ENCODE measurements around the gene SBK1.

SBK1 gene

GRCh38 chr16:28292731-28293600 lies 641 bp downstream of the SBK1 start:
- TF ChIP-seq GATA3 (IDR thresholded peaks at IDR 0.05; ENCODE audit: low read depth, low read length) (no peak), GATA2 (IDR thresholded peaks at IDR 0.05; ENCODE audit: low read depth, low read length) (no peak)

DNA sequence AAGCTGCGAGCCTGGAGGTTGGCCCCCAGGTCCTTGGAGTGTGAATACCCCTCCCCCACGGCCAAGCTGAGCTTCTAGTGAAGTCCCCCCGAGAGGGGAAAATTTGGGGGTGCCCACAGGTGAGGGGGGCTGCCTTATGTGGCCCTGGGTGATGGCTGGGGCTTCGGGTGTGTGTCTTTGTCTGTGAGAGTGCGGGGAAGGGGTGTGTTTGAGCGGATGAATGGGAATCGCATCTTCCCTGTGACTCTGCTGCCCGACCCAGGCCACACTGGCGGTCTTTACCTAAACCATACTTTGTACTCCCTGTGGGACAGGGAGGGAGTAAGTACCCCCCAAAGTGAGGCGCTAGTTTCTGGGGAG lies 1.3 kb downstream of the SBK1 start:
- TF ChIP-seq GATA3 (IDR thresholded peaks at IDR 0.05; ENCODE audit: low read depth, low read length) (no peak), GATA2 (IDR thresholded peaks at IDR 0.05; ENCODE audit: low read depth, low read length) (no peak)

DNA sequence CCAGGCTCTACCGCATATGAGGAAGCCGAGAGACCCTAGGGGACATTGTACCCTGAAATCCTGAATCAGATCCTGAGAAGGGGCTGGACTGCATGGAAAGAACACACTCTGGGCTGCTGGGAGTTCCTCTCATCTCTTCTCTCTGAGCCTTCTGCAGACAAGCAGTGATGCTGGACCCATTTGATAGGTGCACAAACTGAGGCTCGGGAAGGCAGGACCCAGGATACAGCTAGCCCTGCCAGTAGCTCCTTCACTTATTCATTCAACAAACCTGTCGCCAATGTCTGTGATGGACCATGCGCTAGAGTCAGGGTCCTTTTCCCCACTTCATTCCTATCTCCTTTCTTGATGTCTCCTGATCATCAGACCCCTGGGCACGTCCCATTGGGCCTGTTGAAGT lies 1.9 kb downstream of the SBK1 start:
- no peak for TF ChIP-seq GATA3 (IDR thresholded peaks at IDR 0.05; ENCODE audit: low read depth, low read length)

DNA sequence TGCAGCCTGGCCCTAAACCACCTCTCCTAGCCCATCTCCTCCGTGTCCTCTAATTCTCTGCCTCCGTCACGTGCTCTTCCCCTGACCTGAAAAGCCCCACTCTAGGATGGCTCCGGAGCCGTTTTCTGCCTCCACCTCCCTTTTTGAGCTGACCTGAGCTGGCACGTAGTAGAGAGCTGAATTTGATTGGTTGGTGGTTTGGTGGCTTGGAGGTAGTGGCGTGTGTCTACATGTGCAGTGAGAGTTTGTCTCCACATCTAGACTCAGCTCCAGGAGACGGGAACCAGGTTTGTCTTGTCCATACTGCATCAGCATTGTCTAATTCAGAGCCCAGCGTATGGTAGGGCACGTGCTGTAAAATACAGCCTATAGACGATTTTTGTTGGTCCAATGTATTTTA lies 3.0 kb downstream of the SBK1 start:
- no peak for TF ChIP-seq GATA3 (IDR thresholded peaks at IDR 0.05; ENCODE audit: low read depth, low read length)
- no peak for TF ChIP-seq GATA2 (IDR thresholded peaks at IDR 0.05; ENCODE audit: low read depth, low read length)

DNA sequence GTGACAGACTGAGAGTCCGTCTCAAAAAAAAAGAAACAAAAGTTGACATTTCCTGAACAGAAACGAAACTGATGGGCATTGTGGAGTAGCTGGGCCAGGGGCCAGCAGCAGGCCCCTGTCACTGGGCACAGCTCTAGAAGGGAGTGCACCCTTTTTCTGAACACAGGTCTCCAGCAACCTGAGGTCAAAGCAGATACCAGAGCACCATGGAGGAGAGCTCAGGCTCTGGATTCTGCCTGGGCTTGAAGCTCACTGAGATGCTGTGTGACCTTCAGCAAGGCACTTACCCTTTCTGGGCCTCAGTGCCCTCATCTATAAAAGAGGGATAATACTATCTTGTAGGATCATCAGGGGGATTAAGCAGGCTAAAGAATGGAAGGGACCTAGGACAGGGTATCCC lies 5.0 kb downstream of the SBK1 start:
- TF ChIP-seq GATA3 (IDR thresholded peaks at IDR 0.05; ENCODE audit: low read depth, low read length) (no peak), GATA2 (IDR thresholded peaks at IDR 0.05; ENCODE audit: low read depth, low read length) (no peak)

DNA sequence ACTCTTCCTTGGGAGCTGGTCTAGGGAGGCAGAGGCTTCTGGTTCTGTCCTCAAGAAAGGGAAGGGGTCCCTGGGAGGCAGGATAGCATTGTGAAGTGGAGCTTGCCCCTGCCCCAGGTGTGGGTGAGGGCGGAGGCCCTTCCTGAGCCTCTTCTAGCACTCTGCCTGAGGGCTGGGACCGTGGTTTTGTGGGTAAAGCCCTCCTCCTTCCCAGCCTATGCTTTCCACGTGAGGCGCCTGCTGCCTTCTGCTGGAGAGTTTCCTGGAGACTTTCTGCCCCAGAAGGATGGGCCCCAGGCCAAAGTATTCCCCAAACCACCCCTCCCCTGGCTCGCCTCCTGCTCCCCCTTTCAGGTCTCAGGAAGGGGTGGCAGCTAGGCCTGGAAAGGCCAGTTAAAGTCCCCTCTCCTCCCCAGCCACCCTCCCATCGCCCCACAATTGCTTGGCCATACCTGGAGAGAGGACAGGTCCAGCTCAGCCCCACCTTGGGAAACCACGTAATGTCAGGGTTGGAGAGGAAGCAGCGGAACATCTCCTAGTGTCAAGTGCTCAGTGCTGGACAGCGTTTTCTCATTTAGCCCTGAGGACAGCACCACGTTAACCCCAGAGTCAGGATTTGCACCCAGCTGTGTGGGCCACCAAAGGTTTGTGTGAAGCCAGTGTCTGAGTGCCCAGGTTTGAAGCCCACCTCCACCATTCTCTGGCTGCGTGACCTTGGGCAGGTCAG lies 5.6 kb downstream of the SBK1 start:
- no peak for TF ChIP-seq GATA3 (IDR thresholded peaks at IDR 0.05; ENCODE audit: low read depth, low read length)
- TF ChIP-seq GATA2 (IDR thresholded peaks at IDR 0.05; ENCODE audit: low read depth, low read length) = no peak

GRCh38 chr16:28298511-28298878 lies 6.2 kb downstream of the SBK1 start:
- TF ChIP-seq GATA2 (IDR thresholded peaks at IDR 0.05; ENCODE audit: low read depth, low read length) = no peak
- TF ChIP-seq GATA3 (IDR thresholded peaks at IDR 0.05; ENCODE audit: low read depth, low read length) = no peak

GRCh38 chr16:28300327-28300726 lies 8.0 kb downstream of the SBK1 start:
- TF ChIP-seq GATA2 (IDR thresholded peaks at IDR 0.05; ENCODE audit: low read depth, low read length) (no peak), GATA3 (IDR thresholded peaks at IDR 0.05; ENCODE audit: low read depth, low read length) (no peak)

DNA sequence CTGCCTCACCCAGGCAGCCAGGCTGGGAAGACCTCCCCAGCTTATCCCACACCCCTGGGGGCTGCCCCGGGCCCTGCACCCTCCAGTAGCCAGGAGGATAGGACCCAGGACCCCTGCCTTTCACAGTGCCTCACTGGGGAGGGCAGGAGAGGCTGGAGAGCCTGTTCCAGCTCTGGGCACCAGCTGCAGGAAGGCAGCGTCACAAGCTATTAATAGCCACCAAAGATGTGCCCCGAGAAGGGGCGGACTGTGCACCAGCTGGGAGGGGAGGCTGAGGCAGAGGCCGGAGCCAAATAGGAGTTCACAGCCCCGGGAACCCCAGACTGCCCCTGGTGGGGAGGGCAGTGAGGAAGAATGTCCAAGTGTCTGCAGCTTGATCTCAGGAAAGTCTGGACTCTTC lies 8.8 kb downstream of the SBK1 start:
- TF ChIP-seq GATA2 (IDR thresholded peaks at IDR 0.05; ENCODE audit: low read depth, low read length) (no peak), GATA3 (IDR thresholded peaks at IDR 0.05; ENCODE audit: low read depth, low read length) (no peak)

DNA sequence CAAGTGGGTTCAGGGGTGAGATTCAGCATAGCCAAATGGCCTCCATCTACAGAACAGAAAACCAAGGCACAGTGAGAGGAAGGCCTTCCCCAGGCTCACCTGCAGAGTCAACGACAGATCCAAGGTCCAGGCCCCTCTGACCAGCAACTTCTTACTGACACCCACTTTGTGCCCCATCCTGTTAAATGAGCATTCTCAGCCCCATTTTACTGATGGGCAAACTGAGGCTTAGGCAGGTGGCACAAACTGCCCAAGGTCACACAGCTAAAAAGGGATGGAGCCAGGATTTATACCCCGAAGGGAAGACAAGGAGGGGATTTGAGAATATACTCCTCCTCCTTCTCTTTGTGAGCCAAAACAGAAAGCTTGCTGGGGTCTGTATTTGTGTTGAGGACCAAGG lies 9.3 kb downstream of the SBK1 start:
- TF ChIP-seq GATA2 (IDR thresholded peaks at IDR 0.05; ENCODE audit: low read depth, low read length) (no peak), GATA3 (IDR thresholded peaks at IDR 0.05; ENCODE audit: low read depth, low read length) (no peak)

DNA sequence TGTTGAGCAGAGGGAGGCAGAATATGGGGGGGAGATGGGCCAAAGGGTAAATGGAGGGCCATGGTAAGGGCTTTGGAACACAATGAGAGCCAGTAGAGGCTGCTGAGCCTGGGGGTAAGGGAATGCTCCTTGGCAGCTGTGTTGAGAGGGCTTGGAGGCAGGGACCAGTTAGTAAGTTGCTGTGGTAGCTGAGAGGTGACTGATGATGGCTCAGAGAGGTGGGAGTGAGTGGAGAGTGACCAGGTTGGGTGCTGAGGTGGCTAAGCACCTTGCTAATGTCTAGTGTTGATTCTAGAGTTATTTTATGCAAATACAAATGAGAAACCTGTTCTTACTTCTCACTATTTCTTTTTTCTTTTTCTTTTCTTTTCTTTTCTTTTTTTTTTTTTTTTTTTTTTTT lies 10.8 kb downstream of the SBK1 start:
- TF ChIP-seq GATA2 (IDR thresholded peaks at IDR 0.05; ENCODE audit: low read depth, low read length) (no peak), GATA3 (IDR thresholded peaks at IDR 0.05; ENCODE audit: low read depth, low read length) (no peak)

GRCh38 chr16:28304214-28304613 lies 11.9 kb downstream of the SBK1 start:
- TF ChIP-seq GATA2 (IDR thresholded peaks at IDR 0.05; ENCODE audit: low read depth, low read length) = no peak
- TF ChIP-seq GATA3 (IDR thresholded peaks at IDR 0.05; ENCODE audit: low read depth, low read length) = no peak

- TF ChIP-seq GATA2 (IDR thresholded peaks at IDR 0.05; ENCODE audit: low read depth, low read length) (no peak), GATA3 (IDR thresholded peaks at IDR 0.05; ENCODE audit: low read depth, low read length) (no peak)
Observed at GRCh38 chr16:28307936-28308335, 15.6 kb downstream of the SBK1 start.

DNA sequence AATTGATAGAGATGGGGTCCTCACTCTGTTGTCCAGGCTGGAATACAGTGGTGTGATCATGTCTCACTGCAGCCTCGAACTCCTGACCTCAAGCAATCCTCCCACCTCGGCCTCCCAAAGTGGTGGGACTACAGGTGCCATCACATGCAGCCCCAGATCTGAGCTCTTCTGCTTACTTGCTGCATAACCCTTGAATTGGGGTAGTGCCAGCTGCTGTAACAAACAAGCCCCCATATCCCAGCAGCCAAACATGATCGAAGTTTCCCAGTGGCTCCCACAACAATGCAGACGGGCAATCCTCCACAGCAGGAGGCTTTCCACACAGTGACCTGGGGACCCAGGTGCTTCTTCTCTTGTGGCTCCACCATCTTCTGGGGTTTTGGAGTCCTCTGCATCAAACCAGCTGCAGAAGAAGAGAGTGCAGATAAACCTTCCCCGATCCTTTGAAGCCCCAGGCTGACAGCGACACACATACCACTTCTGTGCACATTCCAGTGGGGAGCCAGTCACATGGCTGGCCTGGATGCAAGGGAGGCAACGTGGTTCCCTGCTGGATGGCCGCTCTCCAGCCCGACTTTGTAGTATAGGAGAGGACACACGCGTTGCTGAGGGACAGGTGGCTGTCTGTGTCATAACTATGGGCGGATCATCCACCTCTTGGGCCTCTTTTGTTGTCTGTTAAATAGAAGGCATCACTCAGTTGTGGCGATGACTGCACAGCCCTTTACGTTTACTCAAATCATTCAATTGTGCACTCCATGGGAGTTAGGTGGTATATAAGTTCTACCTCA lies 16.7 kb downstream of the SBK1 start:
- TF ChIP-seq GATA3 (IDR thresholded peaks at IDR 0.05; ENCODE audit: low read depth, low read length) (no peak), GATA2 (IDR thresholded peaks at IDR 0.05; ENCODE audit: low read depth, low read length) (no peak)

Data from SH-SY5Y (cell line).